PC-9 (cell line): ENCODE data around the gene IHH.

Source experiments
- CTCF ChIP-seq: fragments of 200-600 bp; sonication (generic); conservative IDR thresholded peaks from 2 replicates; pipeline ENCODE4 v1.6.1; 2017; ENCODE audit warnings: mixed run types, antibody characterized with exemption, mild to moderate bottlenecking, moderate library complexity
- EZH2 ChIP-seq: fragments of 200-600 bp; sonication (generic); IDR thresholded peaks from 2 replicates; pipeline ENCODE4 v1.8.0; 2017; ENCODE audit warnings: antibody characterized with exemption, low read depth

DNA sequence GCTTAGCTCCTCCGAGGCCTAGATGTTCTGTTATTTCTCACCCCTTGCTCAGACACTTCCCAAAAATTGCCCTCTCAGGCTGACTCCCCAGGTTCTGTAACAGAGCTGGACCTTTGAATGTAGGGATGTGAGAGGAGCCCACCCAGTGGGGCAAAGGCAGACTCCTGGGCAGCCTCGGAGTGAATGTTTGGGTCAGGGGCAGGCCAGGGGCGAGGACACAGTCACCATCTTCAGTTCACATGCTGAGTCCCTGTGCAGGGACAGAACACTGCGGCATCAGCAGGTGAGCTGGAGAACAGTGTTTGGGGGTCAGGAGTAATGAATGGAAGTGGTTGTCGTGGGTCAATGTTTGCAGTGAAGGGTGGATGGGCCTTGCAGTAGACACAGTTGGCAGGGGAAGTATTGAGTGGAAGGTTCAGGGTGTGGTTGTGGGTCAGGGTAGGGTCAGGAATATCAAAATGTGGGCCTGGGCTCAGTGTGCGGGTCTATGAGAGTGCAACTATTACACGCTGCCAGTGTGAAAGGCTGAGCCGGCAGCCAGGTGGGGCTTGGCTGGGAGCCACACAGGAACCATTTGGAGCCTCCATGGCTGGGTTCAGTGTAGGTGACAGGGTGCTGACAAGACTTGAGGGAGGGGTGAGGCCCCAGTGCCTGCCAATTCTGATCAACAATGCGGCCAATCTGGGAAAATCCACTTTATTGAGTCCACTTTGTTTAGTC lies 4.4 kb downstream of the IHH start:
- TF ChIP-seq CTCF (no peak), EZH2 (no peak)
